ENCODE data around the gene DDX17.

GRCh38 chr22:38485783-38486182 lies 20.3 kb downstream of the DDX17 start:
- TF ChIP-seq GATA2 (IDR thresholded peaks at IDR 0.05; ENCODE audit: low read depth, low read length) (no peak), GATA3 (IDR thresholded peaks at IDR 0.05; ENCODE audit: low read depth, low read length) (no peak)

Data from SH-SY5Y (cell line).